Progenitor cell of endocrine pancreas (in vitro differentiated cells): ENCODE data around the gene UBAC2. TPM values are rescaled to one million over a fixed set of nuclear protein-coding genes. Genes with fewer than 3 reads are reported as not detected.
A peak's percentile ranks its signal among the peaks of the same experiment; 100 is the strongest.

Experiments
- DNase-seq: peaks from one replicate; pipeline ENCODE4 v3.0.0; 2021; ENCODE audit warnings: low spot score; ENCODE audit not compliant: unreplicated experiment
- H3K27ac Mint-ChIP-seq: 2 replicates; pipeline ENCODE4 v1.8.0; 2021; ENCODE audit warnings: mild to moderate bottlenecking, moderate library complexity, mixed read lengths
- H3K27me3 Mint-ChIP-seq: 2 replicates; pipeline ENCODE4 v1.8.0; 2021; ENCODE audit warnings: mixed read lengths
- H3K36me3 Mint-ChIP-seq: 2 replicates; pipeline ENCODE4 v1.8.0; 2022; ENCODE audit warnings: mixed read lengths; ENCODE audit not compliant: insufficient read depth
- H3K4me1 Mint-ChIP-seq: 2 replicates; pipeline ENCODE4 v1.8.0; 2021; ENCODE audit warnings: low read depth, mixed read lengths
- H3K4me3 Mint-ChIP-seq: 2 replicates; pipeline ENCODE4 v1.8.0; 2021; ENCODE audit warnings: low read depth, mild to moderate bottlenecking, moderate library complexity, mixed read lengths
- H3K9me3 Mint-ChIP-seq: 2 replicates; pipeline ENCODE4 v1.8.0; 2021; ENCODE audit warnings: low read depth, mixed read lengths
- total RNA-seq: library from RNA; stranded (reverse); gene quantifications from 2 replicates; pipeline ENCODE4 v1.2.1, GENCODE V29; 2021
- TF ChIP-seq, protein P1 (sequence below): fragments of 200-600 bp; sonication (generic); IDR thresholded peaks from one replicate; pipeline ENCODE4 v1.5.0; 2021; ENCODE audit warnings: antibody characterized with exemption, mild to moderate bottlenecking; ENCODE audit not compliant: unreplicated experiment

The UBAC2 gene
- total RNA-seq, 1 donor from 2014 or later, result 60.6 TPM

DNA sequence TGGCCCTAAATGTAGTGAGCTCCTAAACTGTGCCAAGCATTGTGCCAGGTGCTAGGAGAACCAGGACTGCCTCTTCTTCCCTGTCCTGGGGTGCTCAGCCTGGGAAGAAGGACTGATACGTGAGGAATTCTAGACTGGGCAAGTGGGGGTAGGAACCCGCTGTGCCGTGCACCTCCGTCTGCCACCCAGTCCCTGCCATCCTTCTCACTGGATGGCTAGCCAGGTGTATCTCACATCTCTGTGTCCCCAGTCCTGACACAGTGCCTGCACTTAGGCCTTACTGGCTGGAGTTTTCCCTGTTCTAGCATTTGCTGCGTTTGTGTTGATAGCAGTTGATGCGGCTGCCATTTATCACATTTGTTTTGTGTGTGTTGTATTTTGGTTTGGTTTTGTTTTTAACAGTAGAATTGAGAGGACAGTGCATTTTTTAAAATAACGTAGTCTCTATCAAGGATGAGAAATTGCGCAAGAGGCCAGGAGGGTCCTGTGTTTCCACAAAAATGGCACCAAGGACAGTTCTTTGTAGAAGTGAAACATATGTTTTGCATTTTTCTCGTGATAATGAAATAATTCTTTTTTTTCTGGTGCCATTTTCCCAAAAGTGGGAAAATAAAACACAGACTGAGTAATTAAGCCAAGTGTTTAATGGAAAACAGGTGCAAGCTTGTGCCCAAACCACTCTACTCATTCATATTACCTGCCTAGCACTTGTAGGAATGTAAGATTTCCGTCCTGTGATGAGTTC is 111.3 kb downstream of the UBAC2 start:
- H3K4me3 Mint-ChIP-seq, result no peak overlapping the region
- no peak for DNase-seq
- peaks cover 20% of the 10 kb centered on the region for H3K36me3 Mint-ChIP-seq
- no peak overlapping the region for H3K27ac Mint-ChIP-seq
- H3K9me3 Mint-ChIP-seq, result peaks cover 3% of the 10 kb centered on the region
- H3K4me1 Mint-ChIP-seq, result peaks cover 19% of the 10 kb centered on the region
- TF ChIP-seq, protein P1, sequence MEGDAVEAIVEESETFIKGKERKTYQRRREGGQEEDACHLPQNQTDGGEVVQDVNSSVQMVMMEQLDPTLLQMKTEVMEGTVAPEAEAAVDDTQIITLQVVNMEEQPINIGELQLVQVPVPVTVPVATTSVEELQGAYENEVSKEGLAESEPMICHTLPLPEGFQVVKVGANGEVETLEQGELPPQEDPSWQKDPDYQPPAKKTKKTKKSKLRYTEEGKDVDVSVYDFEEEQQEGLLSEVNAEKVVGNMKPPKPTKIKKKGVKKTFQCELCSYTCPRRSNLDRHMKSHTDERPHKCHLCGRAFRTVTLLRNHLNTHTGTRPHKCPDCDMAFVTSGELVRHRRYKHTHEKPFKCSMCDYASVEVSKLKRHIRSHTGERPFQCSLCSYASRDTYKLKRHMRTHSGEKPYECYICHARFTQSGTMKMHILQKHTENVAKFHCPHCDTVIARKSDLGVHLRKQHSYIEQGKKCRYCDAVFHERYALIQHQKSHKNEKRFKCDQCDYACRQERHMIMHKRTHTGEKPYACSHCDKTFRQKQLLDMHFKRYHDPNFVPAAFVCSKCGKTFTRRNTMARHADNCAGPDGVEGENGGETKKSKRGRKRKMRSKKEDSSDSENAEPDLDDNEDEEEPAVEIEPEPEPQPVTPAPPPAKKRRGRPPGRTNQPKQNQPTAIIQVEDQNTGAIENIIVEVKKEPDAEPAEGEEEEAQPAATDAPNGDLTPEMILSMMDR, result no peak
- no peaks in the 10 kb centered on the region for H3K27me3 Mint-ChIP-seq

DNA sequence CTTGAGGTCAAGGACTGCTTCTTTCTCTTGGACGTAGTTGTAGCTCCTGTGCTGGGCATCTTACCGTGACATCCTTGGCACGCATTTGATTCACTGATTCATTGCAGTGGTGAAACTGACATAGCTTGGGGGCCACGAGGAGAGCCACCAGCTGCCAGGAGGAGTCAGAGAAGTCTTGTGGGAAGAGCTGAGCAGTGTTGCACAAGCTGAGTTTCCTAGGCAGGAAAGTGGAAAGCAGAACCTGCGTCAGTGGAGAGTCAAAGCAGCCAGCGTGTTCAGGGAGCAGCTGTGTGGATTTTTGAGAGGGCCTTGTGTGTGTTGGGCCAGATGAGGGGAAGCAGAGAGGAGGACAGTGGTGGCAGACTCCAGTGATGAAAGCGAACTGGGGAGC is 111.8 kb downstream of the UBAC2 start:
- peaks cover 14% of the 10 kb centered on the region for H3K4me1 Mint-ChIP-seq
- no peak overlapping the region for H3K4me3 Mint-ChIP-seq
- H3K27ac Mint-ChIP-seq, result no peak overlapping the region

DNA sequence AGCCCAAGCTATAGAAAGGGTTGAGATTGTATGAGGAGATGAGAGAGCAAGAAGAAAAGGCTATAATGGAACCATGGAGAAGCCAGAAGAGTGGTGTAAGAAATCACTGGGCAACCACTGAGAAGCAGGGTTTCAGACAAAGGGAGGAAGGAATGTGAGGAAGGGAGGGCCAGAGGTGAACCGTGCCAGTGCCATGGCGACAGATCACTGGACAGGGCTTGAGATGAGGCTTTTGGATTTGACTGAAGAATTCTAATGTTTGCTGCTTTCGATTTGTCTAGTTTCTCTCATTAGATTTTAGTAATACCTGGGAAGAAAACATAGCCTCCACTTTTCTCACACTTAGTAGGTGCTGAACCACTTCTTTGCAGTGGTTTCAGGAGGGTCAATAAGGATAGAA is 112.8 kb downstream of the UBAC2 start:
- peaks cover 21% of the 10 kb centered on the region for H3K36me3 Mint-ChIP-seq
- H3K27ac Mint-ChIP-seq, result peak overlapping the region; percentile 6
- TF ChIP-seq, protein P1, result no peak
- H3K9me3 Mint-ChIP-seq, result peaks cover 3% of the 10 kb centered on the region
- H3K4me3 Mint-ChIP-seq, result no peak overlapping the region
- DNase-seq, result no peak
- H3K4me1 Mint-ChIP-seq, result peaks cover 4% of the 10 kb centered on the region
- no peaks in the 10 kb centered on the region for H3K27me3 Mint-ChIP-seq

More for the DNA sequence above, 111.8 kb downstream of the UBAC2 start:
- no peak for DNase-seq
- TF ChIP-seq, protein P1, result no peak
- Mint-ChIP-seq H3K36me3 (peaks cover 23% of the 10 kb centered on the region), H3K27me3 (no peaks in the 10 kb centered on the region), H3K9me3 (peaks cover 3% of the 10 kb centered on the region)

DNA sequence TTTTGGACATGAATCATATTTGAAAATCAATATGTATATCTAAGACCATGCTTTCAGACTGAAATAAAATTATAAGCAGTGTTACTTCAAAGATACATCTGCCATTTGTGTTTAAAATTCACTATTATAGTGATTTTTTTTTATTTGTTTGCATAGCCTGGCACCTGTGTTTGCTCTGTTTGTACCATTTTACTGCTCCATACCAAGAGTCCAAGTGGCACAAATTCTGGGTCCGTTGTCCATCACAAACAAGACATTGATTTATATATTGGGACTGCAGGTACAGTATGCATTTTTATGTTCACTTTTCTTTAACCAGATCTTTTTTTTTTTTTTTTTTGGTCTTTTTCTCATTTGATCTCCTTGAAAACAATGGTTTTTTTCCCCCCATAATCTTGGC is 113.3 kb downstream of the UBAC2 start:
- TF ChIP-seq, protein P1, result no peak
- Mint-ChIP-seq H3K9me3 (peaks cover 3% of the 10 kb centered on the region), H3K4me3 (no peak overlapping the region), H3K36me3 (peaks cover 18% of the 10 kb centered on the region), H3K4me1 (peaks cover 4% of the 10 kb centered on the region), H3K27me3 (no peaks in the 10 kb centered on the region), H3K27ac (no peak overlapping the region)
- DNase-seq, result no peak

DNA sequence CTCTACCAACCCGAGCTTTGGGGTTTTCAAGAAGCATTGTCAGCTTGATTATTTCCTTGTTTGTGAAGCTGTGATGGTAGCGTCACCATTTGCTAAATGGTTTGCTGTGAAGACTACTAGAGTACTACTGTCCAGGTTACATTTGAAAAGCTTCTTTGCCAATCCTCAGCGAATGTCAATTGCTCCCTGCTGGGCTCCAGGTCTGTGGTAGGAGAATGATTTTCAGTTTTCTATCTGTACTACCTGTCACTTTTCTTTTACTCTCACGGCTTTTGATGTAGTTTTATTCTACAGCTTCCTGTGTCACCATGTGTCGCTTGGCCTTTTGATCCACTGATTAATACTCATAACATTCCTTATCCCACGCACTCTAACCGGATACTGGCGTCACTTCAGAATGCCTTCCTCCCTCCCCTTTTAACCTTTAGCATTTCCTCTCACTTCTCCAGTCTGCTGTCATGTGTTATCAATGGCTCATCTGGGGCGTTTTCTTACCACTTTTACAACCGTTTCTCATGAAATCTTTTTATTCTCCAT is 114.1 kb downstream of the UBAC2 start:
- H3K27me3 Mint-ChIP-seq, result no peaks in the 10 kb centered on the region
- peaks cover 4% of the 10 kb centered on the region for H3K4me1 Mint-ChIP-seq
- no peak for DNase-seq
- H3K27ac Mint-ChIP-seq, result no peak overlapping the region
- H3K9me3 Mint-ChIP-seq, result peaks cover 3% of the 10 kb centered on the region
- TF ChIP-seq, protein P1, result no peak
- peaks cover 20% of the 10 kb centered on the region for H3K36me3 Mint-ChIP-seq
- no peak overlapping the region for H3K4me3 Mint-ChIP-seq
